GM21526 (cell line): ENCODE results near the gene RNF217.

Experiments
- ATAC-seq: cut with Tn5 transposase; IDR thresholded peaks from one replicate; pipeline ENCODE4 v1.9.1; 2021; ENCODE audit warnings: moderate library complexity; ENCODE audit not compliant: unreplicated experiment, low FRiP score

The RNF217 gene

DNA sequence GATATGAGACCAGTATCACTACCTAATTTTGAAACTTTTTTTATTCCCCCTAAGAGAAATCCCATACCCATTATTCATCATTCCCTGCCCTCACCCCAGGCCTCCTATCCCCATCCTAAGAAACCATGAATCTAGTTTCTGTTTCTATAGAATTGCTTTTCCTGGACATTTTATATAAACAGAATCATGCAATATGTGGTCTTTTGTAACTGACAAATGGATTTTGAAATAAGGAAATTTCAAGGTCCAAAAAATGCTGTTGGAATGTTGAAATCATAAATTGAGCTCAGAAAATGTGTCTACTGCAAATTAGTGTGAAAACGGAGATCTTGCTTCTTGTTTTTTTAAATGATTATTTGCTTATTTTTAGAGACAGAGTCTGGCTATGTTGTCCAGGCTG lies 25.1 kb downstream of the RNF217 start:
- no peak for ATAC-seq

DNA sequence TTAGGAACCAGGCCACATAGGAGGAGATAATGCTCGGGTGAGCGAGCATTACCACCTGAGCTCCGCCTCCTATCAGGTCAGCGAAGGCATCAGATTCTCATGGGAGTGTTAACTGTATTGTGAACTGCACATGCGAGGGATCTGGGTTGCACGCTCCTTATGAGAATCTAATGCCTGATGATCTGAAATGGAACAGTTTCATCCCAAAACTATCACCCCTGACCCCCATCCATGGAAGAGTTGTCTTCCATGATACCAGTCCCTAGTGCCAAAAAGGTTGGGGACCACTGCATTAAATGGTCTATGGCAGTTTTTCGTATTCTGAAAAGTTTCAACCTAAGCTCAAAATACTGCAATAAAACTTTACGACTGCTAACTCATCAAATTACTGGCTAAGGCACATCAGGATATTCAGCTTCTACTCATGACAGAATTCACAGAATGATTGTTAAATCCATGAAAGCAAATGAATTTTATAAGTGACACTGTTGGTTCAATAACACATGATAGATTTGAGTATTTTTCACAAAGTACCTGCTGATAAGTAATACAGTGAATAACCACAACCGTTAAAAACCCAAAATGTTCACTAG lies 25.9 kb downstream of the RNF217 start:
- ATAC-seq, result no peak

GRCh38 chr6:124989136-124989983 lies 27.1 kb downstream of the RNF217 start:
- ATAC-seq, result no peak

DNA sequence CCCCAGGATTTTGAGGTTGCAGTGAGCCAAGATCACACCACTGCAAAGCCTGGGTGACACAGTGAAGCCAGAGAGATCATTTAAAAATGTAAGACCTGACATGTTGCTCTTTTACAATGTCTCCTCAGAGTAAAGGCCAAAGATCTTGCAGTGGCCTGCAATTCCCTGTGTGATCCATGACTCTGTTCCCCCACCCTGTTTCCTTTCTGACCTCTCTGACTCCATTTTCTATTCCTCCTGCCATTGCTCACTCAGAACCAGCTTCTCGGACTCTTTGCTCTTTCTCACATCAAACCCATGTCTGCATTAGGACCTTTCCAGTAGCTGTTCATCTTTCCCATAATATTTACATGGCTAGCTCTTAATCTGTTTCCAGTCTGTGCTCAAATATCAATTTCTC lies 28.8 kb downstream of the RNF217 start:
- no peak for ATAC-seq

DNA sequence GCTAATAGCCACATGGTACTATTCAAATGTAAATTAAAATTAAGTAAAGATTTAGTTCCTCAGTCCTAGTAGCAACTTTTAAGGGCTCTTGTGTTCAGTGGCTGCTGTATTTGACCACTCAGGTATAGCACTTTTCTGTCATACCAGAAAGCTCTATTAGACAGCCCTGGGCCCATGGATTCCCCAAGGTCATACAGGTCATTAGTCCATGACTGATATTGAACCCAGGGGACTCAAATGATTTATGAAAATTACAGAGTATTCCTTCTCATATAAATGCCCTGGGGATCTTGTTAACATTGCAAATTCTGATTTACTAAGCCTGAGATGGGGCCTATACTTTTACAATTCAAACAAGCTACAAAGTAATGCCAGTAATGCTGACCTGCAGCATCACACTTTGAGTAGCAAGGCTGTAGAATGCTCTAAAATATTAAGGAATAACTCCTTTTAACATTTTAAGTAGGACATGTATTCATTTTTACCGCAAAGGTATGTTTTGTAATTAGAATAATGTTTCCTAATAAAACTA lies 29.6 kb downstream of the RNF217 start:
- ATAC-seq, result no peak

- ATAC-seq, result no peak
These were observed 31.1 kb downstream of the RNF217 start for GRCh38 chr6:124993327-124993726.

GRCh38 chr6:124994648-124995047 lies 32.4 kb downstream of the RNF217 start:
- ATAC-seq, result no peak

DNA sequence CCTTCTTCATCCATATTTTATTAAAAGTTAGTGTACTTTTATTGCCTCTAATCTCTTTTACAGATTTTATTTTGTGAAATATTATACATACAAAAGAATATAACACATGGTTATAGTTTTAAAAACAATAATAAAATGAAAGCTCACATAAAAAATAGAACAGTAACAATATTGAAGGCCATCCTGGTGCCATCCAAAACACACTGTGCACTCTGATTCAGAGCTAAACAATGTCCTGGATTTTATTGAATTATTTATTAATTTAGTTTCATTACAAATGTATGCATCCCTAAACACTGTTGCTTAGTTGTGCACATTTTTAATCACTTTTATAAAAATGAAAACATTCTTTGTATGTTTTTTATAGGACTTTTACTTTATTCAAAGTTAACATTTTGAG lies 32.9 kb downstream of the RNF217 start:
- no peak for ATAC-seq

DNA sequence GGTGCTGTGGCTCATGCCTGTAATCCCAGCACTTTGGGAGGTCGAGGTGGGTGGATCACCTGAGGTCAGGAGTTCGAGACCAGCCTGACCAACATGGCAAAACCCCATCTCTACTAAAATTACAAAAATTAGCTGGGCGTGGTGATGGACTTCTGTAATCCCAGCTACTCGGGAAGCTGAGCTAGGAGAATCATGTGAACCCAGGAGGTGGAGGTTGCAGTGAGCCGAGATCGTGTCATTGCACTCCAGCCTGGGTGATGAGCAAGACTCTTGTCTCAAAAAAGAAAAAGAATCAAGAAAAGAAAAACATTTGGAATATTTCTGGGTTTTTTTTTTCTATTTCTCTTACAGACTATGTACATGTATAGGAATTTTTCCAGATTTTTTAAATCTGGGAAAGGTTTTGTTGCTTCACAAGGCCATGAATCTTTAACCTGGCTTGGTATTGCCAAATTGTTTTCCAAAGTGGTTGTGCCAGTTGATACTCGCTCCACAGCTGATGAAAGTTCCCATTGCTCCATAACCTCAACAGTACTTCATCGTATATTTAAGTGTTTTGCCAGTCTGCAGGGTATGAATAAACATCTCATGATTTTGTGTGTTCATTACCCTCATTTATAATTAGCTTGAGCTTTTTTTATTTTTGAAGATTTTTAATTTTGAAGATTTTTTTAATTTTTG lies 33.5 kb downstream of the RNF217 start:
- ATAC-seq, result no peak

GRCh38 chr6:124996411-124996810 lies 34.2 kb downstream of the RNF217 start:
- no peak for ATAC-seq

GRCh38 chr6:124997196-124997875 lies 35.1 kb downstream of the RNF217 start:
- no peak for ATAC-seq

DNA sequence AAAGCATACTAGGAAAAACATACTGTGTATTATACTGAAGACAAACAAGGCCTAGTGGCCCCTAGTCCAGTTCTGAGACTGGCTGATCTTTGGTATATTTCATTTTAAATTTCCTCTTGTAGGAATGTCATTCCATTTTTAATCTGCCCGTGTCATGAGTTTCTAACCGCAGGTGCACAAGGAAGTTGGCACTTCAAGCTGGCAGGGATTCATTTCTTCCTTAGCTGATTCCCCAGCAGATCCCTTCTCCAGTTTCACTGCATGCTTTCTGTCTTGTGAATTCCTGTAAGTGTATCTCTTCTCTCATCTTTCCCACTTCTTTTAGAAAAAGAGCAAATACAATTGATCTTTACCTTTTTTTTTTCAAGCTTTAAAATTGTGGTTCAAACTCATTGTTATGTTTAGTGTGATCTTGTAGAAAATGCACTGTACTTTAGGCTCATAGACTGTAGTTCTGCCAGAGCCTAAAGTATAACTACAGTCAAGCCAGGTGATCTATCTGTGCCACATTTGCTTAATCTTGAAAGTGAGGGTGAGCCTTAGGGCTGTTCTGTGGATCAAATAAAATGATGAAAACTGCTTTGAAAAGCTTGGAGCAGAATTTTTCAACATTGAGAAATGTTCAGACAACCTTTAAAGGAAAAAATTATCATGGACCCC lies 37.0 kb downstream of the RNF217 start:
- ATAC-seq, result no peak

- ATAC-seq, result no peak
These were observed 39.6 kb downstream of the RNF217 start for GRCh38 chr6:125001684-125002405.

- no peak for ATAC-seq
These were observed 40.1 kb downstream of the RNF217 start for GRCh38 chr6:125002406-125002741.

GRCh38 chr6:125003070-125003469 lies 40.8 kb downstream of the RNF217 start:
- ATAC-seq, result no peak

DNA sequence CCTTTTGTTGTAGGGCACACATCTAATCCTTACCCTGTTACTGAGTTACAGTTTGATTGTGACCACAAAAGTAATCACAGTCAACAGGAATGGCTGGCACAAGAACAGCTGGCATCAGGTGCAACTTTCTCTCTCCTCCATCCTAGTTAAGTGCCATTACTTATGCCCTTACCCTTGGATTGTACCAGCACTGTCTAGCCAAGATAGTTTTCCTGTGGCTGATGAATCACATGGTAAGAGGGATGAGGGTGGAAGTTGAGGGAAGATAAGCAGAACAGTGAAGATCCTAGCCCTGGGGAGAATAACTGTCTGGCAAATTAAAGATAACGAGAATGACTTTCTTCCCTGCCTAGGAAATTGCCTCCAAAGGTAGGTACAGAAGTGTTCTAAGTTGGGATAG lies 42.0 kb downstream of the RNF217 start:
- ATAC-seq, result no peak

GRCh38 chr6:125004797-125005595 lies 42.8 kb downstream of the RNF217 start:
- ATAC-seq, result no peak

DNA sequence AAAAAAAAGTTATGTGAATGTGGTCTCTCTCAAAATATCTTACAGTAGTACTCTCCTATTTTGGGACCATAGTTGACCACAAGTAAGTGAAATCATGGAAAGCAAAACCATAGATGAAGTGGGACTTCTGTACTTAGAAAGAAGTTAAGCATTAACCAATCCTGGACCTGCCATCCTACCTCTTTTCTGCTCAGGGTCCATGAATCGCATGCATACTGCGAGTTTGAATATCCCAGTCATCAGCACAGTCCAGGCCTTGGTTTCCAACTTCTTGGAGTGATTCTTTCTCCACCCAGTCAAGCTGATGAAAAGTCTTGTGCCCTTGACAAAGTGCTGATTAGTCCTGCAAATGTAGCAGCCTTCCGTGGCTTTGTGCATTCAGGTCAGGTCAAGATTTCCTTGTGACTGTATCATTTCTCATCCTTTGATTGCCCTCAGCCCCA lies 46.0 kb downstream of the RNF217 start:
- no peak for ATAC-seq

GRCh38 chr6:125008957-125009356 lies 46.7 kb downstream of the RNF217 start:
- no peak for ATAC-seq
